Activated B cell treated with CpG ODN at 0.5 μM for 24 hours (primary cell): ENCODE results near the gene BAK1. TPM values are rescaled to one million over a fixed set of nuclear protein-coding genes. Genes with fewer than 3 reads are reported as not detected.
A peak's percentile ranks its signal among the peaks of the same experiment; 100 is the strongest.

ENCODE experiments used
- ATAC-seq: fragments of 200-7000 bp; cut with Tn5 transposase; one replicate; pipeline ENCODE4 v1.10.0; 2021; ENCODE audit warnings: low read depth, mild to moderate bottlenecking, moderate library complexity
- CTCF ChIA-PET: fragments of 350-600 bp; sonication (Branson Sonifier 250); formaldehyde crosslinking; loops from one replicate; lab custom pipeline; 2021; ENCODE audit warnings: antibody characterized with exemption; lab: Charles Lee
- POLR2A ChIA-PET: fragments of 350-600 bp; sonication (Branson Sonifier 250); formaldehyde crosslinking; loops from one replicate; lab custom pipeline; 2021; ENCODE audit warnings: antibody characterized with exemption; lab: Charles Lee
- DNase-seq: peaks from one replicate; pipeline ENCODE4 v3.0.0; 2022
- H3K27ac Mint-ChIP-seq: one replicate; pipeline ENCODE4 v1.8.0; 2020; ENCODE audit warnings: mixed read lengths
- H3K27me3 Mint-ChIP-seq: one replicate; pipeline ENCODE4 v1.8.0; 2021; ENCODE audit warnings: mixed read lengths
- H3K36me3 Mint-ChIP-seq: one replicate; pipeline ENCODE4 v1.8.0; 2021; ENCODE audit warnings: low read depth, mixed read lengths
- H3K4me1 Mint-ChIP-seq: one replicate; pipeline ENCODE4 v1.8.0; 2021; ENCODE audit warnings: mixed read lengths
- H3K4me3 Mint-ChIP-seq: one replicate; pipeline ENCODE4 v1.8.0; 2020; ENCODE audit warnings: mild to moderate bottlenecking, mixed read lengths
- H3K9me3 Mint-ChIP-seq: one replicate; pipeline ENCODE4 v1.8.0; 2020; ENCODE audit warnings: mixed read lengths
- CTCF ChIP-seq: fragments of 200-600 bp; IDR thresholded peaks from one replicate; pipeline ENCODE4 v1.8.0; 2022; ENCODE audit warnings: antibody characterized with exemption, mild to moderate bottlenecking
- intact Hi-C: fragments of 100-400 bp; cut with micrococcal nuclease; formaldehyde crosslinking; loops from one replicate; pipeline ENCODE4 v1.15.1; 2024
- total RNA-seq: library from RNA; stranded (reverse); gene quantifications from 2 replicates; pipeline ENCODE4 v1.2.3, GENCODE V29; 2022

The BAK1 gene
- total RNA-seq, 1 donor from 2014 or later: 29.5 TPM

- H3K4me1 Mint-ChIP-seq: peaks cover 64% of the 10 kb centered on the region
- peak overlapping the region; percentile 53 for H3K27ac Mint-ChIP-seq
- H3K9me3 Mint-ChIP-seq: no peaks in the 10 kb centered on the region
- H3K27me3 Mint-ChIP-seq: no peaks in the 10 kb centered on the region
- ChIA-PET CTCF (no interaction called here), POLR2A (interaction anchor here (2.4 kb wide), 1 partner anchor 87 kb away, joined by 6 read pairs; the partner anchor contains the start of gene UQCC2)
- no peak for TF ChIP-seq CTCF
- no peak for ATAC-seq
- peaks cover 18% of the 10 kb centered on the region for H3K36me3 Mint-ChIP-seq
- DNase-seq: no peak
- peak overlapping the region; percentile 89 for H3K4me3 Mint-ChIP-seq
- intact Hi-C loops: loop anchor here (5.0 kb wide), 1 partner anchor 88 kb away; the partner anchor contains the start of gene UQCC2
These were observed 43.9 kb upstream of the BAK1 start for GRCh38 chr6:33623895-33624381.

GRCh38 chr6:33622456-33623431 lies 42.7 kb upstream of the BAK1 start:
- ATAC-seq: no peak
- POLR2A ChIA-PET: interaction anchor here (0.7 to 3.6 kb wide), 10 partner anchors 9 to 89 kb away, joined by 3 to 37 read pairs (median 11); partner anchors contain the start of genes BAK1 and UQCC2

GRCh38 chr6:33621711-33622388 lies 41.8 kb upstream of the BAK1 start:
- Mint-ChIP-seq H3K27me3 (no peaks in the 10 kb centered on the region), H3K27ac (peak overlapping the region; percentile 73), H3K36me3 (peaks cover 13% of the 10 kb centered on the region), H3K4me3 (peak overlapping the region; percentile 89), H3K9me3 (no peaks in the 10 kb centered on the region), H3K4me1 (peaks cover 47% of the 10 kb centered on the region)
- intact Hi-C loops: loop anchor here (1.0 to 5.0 kb wide), 4 partner anchors 10 to 90 kb away; partner anchors contain the start of gene UQCC2
- DNase-seq (peak; percentile 39), ATAC-seq (peak; percentile 26)
- no peak for TF ChIP-seq CTCF
- POLR2A ChIA-PET: interaction anchor here (0.5 to 3.6 kb wide), 17 partner anchors 8 to 294 kb away, joined by 4 to 37 read pairs (median 9); partner anchors contain the start of genes BAK1 and UQCC2
- CTCF ChIA-PET: interaction anchor here (0.8 to 1.8 kb wide), 3 partner anchors 15 to 32 kb away, joined by 4 to 9 read pairs (median 7); no protein-coding TSS in a partner anchor

More at GRCh38 chr6:33622456-33623431, 42.7 kb upstream of the BAK1 start:
- CTCF ChIA-PET: interaction anchor here (1.4 to 1.8 kb wide), 2 partner anchors 32 to 33 kb away, joined by 4 to 9 read pairs; no protein-coding TSS in a partner anchor
- no peak for DNase-seq
- TF ChIP-seq CTCF: no peak
- Mint-ChIP-seq H3K4me1 (peaks cover 53% of the 10 kb centered on the region), H3K27me3 (no peaks in the 10 kb centered on the region), H3K9me3 (no peaks in the 10 kb centered on the region), H3K27ac (peak overlapping the region; percentile 73), H3K36me3 (peaks cover 18% of the 10 kb centered on the region), H3K4me3 (peak overlapping the region; percentile 89)
- intact Hi-C loops: loop anchor here (5.0 kb wide), 1 partner anchor 90 kb away; the partner anchor contains the start of gene UQCC2

GRCh38 chr6:33620856-33621710 lies 41.0 kb upstream of the BAK1 start, which contains the start of gene ITPR3:
TSS of gene ITPR3 (plus strand) at chr6:33621322. CDS start at chr6:33621603, 281 bp downstream.
- peak within 1 kb of the TSS; percentile 76 for H3K27ac Mint-ChIP-seq
- POLR2A ChIA-PET: interaction anchor here (0.5 to 3.6 kb wide), 21 partner anchors 9 to 507 kb away, joined by 3 to 37 read pairs (median 8); partner anchors contain the start of genes BAK1, PHF1 and UQCC2
- CTCF ChIA-PET: interaction anchor here (0.6 to 1.8 kb wide), 6 partner anchors 11 to 90 kb away, joined by 3 to 9 read pairs (median 4); partner anchors contain the start of gene UQCC2
- peak within 1 kb of the TSS; percentile 89 for H3K4me3 Mint-ChIP-seq
- peaks cover 11% of the 10 kb centered on the region for H3K36me3 Mint-ChIP-seq
- no peaks in the 10 kb centered on the region for H3K9me3 Mint-ChIP-seq
- no peaks in the 10 kb centered on the region for H3K27me3 Mint-ChIP-seq
- ATAC-seq (peak; percentile 85), DNase-seq (peak; percentile 71)
- TF ChIP-seq CTCF: no peak
- intact Hi-C loops: loop anchor here (1.0 to 5.0 kb wide), 4 partner anchors 11 to 91 kb away; partner anchors contain the start of gene UQCC2
- peaks cover 47% of the 10 kb centered on the region for H3K4me1 Mint-ChIP-seq
